Ammon's horn (tissue), 1 donor: ENCODE results near the gene TTL.
"Not testable (repeated sequence)": the region's sequence is repeated elsewhere in the genome, so short reads cannot be mapped to it uniquely, and the experiment has no call there.

Experiments used
- DNase-seq: peaks from one replicate; pipeline ENCODE4 v3.0.0-alpha.2; 2016; ENCODE audit warnings: low spot score

The TTL gene

DNA sequence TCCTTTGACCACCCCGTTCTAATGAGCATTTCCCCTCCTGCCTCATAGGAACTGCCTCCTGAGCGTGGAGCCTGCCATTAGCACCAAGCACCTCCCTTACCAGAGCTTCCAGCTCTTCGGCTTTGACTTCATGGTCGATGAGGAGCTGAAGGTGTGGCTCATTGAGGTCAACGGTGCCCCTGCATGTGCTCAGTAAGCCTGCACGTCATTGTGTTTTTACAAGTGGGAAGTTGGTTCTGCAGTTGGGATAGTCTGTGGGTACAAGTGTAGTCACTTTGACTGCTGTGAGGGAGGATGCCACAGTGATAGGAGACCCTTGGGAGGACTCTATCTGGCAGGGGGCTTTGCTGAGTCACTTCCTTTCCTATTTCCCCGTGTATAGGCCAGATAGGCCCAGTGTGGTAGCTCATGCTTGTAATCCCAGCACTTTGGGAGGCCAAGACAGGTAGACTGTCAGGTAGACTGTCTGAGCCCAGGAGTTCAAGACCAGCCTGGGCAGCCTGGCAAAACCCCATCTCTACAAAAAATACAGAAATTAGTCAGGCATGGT, 38.4 kb downstream of the TTL start:
- no peak for DNase-seq

DNA sequence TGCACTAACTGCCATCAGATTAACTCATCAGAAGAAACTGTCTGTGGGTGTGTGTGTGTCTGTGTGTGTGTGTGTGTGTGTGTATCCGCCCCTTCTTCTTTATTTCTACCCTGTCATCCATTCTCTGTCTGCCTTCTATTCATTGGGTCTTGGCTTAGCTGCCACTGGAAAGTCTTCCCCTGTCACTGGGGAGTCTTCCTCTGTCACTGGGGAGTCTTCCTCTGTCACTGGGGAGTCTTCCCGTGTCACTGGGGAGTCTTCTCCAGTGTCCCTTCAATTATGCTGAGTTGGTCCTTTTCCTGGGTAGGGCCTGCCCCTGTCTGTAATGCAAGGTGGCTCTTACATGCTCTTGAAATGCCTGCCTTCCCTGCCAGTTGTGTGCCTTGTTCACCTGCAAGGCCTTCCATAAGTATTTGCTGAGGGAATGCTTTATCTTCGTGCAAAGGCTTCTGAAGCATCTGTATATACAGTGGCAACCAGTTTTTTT, 41.4 kb downstream of the TTL start:
- no peak for DNase-seq

DNA sequence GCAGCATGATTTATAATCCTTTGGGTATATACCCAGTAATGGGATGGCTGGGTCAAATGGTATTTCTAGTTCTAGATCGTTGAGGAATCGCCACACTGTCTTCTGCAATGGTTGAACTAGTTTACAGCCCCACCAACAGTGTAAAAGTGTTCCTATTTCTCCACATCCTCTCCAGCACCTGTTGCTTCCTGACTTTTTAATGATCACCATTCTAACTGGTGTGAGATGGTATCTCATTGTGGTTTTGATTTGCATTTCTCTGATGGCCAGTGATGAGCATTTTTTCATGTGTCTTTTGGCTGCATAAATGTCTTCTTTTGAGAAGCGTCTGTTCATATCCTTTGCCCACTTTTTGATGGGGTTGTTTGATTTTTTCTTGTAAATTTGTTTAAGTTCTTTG, 42.3 kb downstream of the TTL start:
- DNase-seq: not testable (repeated sequence)

DNA sequence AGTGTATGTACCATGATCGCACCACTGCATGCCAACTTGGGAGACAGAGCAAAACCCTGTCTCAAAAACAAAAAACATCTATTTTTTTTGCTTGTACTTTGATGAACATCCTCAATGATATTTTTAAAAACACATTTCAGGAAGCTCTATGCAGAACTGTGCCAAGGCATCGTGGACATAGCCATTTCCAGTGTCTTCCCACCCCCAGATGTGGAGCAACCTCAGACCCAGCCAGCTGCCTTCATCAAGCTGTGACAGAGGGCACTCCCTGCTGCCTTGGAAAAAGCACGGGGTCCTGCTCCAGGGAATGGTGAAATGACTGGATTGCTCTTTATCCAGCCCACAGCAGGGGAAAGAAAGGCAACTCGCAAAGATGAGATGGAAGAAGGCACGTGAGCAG, 46.6 kb downstream of the TTL start:
- DNase-seq: no peak

DNA sequence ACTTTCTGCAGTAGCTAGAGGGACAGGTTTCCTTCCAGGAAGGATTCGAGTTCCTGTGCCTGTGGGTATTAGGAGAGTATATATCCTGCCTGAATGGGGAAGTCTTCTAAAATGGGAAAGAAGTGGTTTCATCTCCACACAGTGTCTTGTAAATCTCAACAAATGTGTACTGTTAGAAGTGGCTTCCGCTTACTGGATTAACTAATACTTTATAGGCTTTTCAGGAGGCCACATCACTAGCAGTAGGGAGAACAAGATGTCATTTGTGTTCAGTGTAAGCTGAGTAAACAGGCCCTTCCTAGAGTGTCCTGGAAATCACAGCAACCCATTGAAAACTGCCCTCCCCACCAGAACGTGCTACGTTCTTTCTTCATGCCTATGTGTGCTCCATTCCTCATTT, 47.8 kb downstream of the TTL start:
- DNase-seq: peak; percentile 58

DNA sequence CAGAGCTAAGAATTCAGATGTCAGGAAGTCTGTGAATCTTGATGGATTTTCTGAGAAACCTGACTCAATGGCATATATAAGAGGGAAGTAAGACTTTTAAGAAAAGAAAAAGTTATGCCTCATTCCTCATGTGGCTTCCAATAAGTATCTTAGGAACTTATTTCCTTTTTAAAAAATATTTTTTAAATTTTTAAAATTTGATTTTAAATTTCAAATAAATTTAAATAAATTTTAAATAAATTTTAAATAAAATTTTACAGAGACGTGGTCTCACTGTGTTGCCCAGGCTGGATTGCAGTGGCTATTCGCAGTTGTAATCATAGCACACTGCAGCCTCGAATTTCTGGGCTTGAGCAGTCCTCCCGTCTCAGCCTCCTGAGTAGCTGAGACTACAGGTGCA, 48.8 kb downstream of the TTL start:
- no peak for DNase-seq

DNA sequence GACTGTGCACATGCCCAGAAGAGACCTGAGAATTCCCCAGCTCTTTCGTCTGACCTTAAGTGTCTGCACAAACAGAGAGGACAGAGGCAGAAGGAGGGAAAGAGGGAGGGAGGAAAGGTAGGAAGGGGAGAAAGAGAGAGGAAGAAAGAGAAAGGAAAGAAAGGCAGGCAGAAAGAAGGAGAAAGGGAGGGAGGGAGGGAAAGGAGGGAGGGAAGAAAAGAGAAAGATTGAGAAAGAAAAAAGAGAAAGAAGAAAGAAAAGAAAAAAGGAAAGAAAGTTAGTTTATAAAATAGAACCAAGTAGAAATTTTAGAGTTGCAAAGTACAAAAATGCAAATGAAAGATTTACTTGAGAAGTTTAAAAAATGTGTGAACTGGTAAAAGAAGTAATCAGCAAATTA, 52.9 kb downstream of the TTL start:
- DNase-seq: no peak

DNA sequence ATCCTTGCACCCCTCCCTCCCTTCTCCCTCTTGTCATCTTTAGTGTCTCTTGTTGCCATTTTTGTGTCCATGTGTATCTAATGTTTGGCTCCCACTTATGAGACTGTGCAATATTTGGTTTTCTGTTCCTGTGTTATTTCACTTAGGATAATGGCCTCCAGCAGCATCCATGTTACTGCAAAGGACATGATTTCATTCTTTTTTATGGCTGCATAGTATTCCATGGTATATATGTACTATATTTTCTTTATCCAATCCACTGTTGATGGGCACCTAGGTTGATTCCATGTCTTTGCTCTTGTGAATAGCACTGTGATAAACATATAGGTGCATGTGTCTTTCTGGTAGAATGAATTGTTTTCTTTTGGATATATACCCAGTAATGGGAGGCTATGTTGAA, 54.7 kb downstream of the TTL start:
- DNase-seq: not testable (repeated sequence)

DNA sequence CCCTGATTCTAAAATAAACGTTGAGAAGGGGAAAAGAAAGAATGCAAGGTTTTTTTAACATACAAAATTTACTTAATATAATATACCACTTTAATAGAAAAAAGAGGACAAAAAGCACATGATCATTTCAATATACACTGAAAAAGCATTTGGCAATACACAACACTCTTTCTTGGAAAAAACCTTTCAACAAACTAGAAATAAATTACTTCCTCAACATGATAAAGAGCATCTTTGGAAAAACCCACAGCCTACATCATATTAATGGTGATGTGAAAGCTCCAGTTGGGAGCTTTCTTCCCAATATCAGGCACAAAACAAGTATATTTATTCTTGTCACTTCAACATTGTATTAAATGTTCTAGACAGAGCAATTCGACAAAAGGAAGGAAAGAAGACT, 57.4 kb downstream of the TTL start:
- no peak for DNase-seq

DNA sequence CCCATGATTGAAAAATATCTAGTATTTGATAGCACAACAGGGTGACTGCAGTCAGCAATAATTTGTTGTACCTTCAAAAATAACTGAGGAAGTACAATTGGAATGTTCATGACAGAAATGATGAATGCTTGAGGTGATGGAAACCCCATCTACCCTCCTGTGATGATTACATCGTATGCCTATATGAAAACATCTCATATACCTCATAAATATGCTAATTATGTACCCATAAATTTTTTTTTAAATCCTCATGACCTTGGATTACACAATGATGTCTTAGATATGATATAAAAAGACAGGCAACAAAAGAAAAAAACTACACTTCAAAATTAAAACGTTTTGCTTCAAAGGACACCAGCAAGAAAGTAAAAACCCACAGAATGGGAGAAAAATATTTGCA, 59.0 kb downstream of the TTL start:
- DNase-seq: no peak

DNA sequence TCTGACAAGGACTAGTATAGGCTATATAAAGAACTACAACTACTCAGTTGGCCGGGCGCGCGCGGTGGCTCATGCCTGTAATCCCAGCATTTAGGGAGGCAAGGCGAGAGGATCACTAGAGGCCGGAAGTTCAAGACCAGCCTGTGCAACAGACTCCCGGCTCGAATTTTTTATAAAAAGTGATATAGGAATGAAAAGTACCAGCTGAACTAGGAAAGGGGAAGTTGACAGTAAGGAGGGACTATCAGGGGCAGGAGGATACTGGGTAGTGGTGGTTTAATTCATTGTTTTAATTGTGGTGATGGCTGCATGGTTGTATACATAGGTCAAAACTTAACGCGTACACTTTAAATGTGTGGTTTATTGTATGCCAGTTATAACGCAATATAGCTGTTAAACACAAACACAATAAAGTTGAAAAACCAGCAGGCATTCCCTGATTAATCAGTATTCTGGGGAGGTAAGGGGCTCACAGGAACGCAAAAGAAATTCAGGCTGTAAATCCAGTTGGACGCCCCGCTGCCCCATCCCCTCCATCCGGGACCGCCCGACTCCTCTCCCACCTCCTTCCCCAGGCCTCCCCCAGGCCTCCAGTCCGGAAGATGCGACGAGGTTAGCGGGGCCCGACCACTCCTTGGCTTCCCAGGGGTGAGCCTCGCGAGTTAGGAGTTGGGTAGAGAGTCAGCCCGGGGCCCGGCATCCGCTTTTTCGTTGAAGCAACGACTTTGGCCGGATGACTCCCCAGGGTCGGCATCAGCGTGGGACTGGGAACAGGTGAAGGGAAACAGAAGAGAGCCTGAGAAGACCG, 59.6 kb downstream of the TTL start:
- peak; percentile 86 for DNase-seq

DNA sequence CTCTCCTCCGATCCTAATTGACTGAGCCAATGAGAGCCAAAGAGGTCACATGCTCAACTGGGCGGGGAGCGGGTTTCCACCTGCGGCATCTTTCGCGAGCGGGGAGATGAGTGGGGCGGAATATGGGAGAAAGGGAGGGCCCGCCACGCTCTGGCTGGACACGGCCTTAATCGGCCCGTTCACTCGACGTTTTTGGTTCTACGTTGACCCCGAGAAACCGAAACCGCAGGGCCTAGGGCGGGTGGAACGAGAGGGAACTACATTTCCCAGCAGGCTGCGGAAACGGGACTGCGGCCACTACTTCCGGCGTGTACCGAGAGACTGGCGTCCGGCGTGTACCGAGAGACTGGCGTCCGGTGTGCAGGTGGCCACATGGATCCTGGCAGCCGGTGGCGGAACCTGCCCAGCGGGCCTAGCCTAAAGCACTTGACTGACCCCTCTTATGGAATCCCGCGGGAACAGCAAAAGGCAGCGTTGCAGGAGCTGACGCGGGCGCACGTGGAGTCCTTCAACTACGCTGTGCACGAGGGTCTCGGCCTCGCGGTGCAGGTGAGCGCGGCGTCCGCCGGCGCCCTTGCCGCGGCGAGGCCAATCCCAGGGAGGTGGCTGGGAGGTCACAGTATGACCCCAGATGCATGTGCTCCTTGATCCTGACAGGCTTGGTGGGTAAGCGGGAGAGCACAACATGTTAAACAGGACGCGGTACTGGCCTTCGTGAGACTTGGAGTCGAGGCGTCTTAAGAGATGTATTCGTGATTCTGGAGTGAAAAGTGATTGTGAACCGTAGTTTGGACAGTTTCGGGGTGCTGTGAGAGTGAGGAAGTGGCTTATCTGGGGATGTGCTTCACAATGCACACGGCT, 60.4 kb downstream of the TTL start, which contains the start of gene POLR1B:
Gene POLR1B, plus strand, starts transcription at position 343 of the 861 bp plus-strand sequence. Its CDS starts 30 bp downstream, at position 373.
- DNase-seq: peak; percentile 90

DNA sequence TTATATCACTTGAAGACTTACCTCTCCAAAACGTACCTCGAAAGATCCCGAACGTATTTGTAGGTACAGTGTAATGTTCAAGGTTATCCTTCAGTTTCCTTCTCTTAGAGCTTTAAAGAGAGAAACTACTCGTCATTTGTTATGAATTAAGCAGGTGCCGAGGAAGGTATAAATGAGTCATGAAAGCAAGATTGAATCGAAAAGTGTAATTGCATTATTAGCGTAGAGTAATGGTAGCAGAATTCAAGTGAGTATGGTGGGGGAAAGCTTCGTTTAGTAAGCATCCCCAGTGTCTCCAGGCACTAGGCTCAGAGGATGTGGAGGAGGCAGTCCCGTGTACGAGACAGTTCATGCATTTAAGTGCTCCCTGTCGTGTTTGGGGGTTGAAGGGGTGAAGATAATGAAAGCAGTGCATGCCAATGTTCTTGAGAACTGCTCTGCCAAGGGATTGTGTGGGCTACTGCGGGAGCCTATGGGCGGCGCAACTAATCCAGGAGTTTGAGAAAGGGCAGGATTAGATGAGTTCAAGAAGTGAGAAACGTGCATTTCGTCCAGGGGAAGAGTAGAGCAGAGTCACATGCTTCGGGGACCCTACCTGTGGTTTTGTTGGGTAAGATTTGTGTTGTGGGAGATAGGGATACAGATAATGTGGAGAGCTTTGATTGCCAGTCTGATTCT, 61.2 kb downstream of the TTL start:
- peak; percentile 10 for DNase-seq

DNA sequence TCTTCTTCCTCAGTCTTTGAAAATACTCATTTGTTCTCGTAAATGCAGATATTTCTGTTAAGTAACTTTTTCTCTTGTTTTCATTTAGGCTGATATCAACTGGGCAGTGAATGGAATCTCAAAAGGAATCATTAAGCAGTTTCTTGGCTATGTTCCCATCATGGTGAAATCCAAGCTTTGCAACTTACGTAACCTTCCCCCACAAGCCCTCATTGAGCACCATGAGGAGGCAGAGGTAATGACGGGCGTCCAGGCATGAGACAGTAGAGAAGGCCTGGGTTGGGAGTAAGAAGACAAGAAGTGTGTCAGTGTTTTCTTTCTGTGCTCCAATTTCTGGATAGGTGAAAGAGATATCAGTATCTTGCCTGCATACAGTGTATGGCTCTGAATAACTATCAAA, 65.4 kb downstream of the TTL start:
- DNase-seq: no peak

DNA sequence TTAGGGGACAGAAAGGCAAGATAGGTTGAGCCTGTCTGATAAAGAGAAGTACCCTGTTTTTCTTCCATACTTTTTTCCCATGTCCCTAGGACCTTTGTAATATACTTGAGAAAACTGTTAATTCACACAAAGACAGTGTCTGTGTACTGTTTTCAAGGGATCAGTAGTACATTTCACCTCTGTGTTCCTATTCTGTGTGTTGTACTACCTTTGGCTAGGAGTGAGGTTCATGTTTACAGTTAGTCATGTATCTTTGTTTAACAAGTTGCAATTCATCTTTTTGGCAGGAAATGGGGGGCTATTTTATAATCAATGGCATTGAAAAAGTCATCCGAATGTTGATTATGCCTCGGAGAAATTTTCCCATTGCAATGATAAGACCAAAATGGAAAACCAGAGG, 67.0 kb downstream of the TTL start:
- no peak for DNase-seq

DNA sequence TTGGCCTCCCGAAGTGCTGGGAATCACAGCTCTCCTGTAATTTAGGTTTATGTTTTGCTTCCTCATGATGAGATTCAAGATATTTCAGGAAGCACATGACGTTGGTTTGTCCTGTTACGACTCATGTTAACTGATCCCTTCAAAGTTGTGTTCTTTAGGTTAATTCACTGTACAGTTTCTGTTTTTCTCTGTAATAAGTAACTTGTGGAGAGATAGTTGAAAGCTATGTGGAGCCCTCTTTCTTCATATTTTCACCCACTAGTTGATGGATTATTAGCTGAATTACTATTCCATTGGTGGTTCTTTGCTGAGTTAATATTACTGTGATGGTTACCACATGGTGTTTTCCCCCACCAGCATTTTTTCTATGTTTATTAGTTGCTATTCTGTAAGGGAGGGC, 84.1 kb downstream of the TTL start:
- no peak for DNase-seq

DNA sequence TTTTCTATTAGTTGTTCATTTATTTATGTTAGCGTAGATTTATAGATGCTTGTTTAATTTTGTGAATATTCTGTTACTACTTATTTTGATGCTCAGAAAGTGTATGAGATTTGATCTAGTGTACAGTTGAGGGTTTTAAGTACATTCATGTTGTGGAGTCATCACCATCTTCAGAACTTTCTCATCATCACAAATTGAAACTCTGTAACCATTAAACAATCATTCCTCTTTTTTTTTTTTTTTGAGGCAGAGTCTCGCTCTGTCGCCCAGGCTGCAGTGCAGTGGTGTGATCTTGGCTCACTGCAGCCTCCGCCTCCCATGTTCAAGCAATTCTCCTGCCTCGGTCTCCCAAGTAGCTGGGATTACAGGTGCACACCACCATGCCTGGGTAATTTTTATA, 84.6 kb downstream of the TTL start:
- DNase-seq: not testable (repeated sequence)

DNA sequence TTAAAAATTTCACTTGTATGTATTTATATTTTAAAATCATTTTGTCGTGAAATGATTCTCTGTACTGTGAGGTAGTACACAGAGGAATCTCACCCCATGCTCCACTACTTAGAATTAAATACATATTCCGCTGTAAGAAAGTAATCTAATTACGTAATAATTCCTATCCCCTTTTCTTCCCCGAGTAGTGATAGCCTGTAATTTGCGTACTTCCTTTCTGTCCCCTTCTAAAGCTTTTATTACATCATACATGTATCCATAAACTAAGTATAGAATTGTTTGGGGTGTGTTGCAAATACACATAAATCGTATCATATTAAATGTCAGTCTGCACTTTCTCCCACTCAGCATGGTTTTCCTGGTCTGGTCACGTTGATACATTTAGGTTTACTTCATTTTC, 90.0 kb downstream of the TTL start:
- DNase-seq: no peak

DNA sequence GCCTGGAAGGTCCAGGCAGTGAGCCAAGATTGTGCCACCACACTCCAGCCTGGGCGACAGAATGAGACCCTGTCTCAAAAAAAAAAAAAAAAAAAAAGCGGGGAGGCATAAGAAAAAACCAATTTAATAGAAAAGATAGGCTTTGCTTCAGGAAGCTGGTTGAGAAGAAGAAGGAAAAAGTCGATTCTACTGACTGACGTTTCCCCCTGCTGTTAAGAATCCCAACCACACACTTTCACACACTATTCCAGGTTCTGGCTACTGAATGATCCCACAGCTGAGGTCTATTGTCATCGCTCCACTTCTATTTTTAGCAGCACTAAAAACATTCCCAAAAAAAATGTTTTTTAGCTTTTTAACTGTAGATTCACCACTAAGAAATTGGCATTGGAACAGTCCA, 95.8 kb downstream of the TTL start:
- no peak for DNase-seq

DNA sequence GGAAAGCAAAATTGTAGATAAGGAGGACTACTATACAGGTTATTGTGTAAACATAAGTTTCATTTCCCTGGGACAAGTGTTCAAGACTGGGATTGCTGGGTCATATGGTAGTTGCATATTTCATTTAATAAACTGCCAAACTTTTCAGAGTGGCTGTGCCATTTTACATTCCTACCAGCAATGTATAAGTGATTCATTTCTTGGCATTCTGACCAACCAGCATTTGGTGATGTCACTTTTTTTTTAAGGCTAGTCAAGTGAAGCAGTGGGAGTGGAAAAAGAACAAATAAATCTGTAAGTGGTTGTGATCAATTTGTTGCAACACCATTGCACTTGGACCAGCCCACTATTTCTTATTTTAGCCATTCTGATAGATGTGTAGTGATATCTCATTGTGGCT, 97.3 kb downstream of the TTL start:
- peak; percentile 54 for DNase-seq

DNA sequence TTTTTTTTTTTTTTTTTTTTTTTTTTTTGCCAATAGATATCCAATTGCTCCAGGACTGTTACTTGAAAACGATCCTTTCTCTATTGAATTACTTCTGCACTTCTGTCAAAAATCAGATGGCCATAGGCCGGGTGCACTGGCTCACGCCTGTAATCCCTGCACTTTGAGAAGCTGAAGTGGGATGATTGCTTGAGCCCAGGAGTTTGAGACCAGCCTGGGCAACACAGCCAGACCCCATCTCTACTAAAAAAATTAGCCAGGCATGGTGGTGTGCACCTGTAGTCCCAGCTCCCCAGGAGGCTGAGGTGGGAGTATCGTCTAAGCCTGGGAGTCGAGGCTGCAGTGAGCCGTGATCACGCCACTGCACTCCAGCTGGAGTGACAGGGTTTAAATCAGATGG, 98.1 kb downstream of the TTL start:
- DNase-seq: no peak

DNA sequence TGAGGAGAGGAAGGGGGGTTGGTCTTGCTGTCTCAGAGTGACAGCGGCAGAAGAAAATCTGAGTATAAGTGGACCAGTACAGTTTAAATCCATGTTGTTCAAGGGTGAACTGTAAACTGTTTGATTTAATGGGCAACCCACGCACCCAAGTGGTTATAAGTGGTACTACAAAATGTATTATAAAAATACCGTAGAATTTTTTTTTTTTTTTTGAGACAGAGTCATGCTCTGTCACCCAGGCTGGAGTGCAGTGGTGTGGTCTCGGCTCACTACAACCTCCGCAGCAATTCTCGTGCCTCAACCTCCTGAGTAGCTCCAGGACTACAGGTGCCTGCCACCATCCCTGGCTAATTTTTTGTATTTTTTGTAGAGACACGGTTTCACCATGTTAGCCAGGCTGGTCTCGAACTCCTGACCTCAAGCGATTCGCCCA, 100.4 kb downstream of the TTL start:
- peak; percentile 53 for DNase-seq
